ENCODE results near the gene ZDHHC14.

- no peak for TF ChIP-seq CTCF (IDR thresholded peaks at IDR 0.05)
- no peak for TF ChIP-seq ZFX (IDR thresholded peaks at IDR 0.05; ENCODE audit: borderline replicate concordance)
Observed at GRCh38 chr6:157595768-157596167, 214.8 kb downstream of the ZDHHC14 start.

All from 22Rv1 (cell line).